Upper lobe of right lung (tissue), 1 donor: ENCODE data around the gene LRP2. TPM values are rescaled to one million over a fixed set of nuclear protein-coding genes. Genes with fewer than 3 reads are reported as not detected.
"Not testable (repeated sequence)": the region's sequence is repeated elsewhere in the genome, so short reads cannot be mapped to it uniquely, and the experiment has no call there.

ENCODE experiments used
- ATAC-seq: fragments of 200-7000 bp; cut with Tn5 transposase; one replicate; pipeline ENCODE4 v1.9.1; 2020; ENCODE audit warnings: mild to moderate bottlenecking, moderate library complexity
- DNase-seq: peaks from one replicate; pipeline ENCODE4 v3.0.0-alpha.2; 2020
- H3K27ac ChIP-seq: fragments of 200-600 bp; one replicate; pipeline ENCODE4 v1.8.0; 2022
- H3K27me3 ChIP-seq: fragments of 200-600 bp; one replicate; pipeline ENCODE4 v1.8.0; 2022; ENCODE audit warnings: mild to moderate bottlenecking
- H3K36me3 ChIP-seq: fragments of 200-600 bp; one replicate; pipeline ENCODE4 v1.8.0; 2022
- H3K4me1 ChIP-seq: fragments of 200-600 bp; one replicate; pipeline ENCODE4 v1.8.0; 2022
- H3K4me3 ChIP-seq: fragments of 200-600 bp; one replicate; pipeline ENCODE4 v1.8.0; 2022; ENCODE audit warnings: mild to moderate bottlenecking
- H3K9me3 ChIP-seq: fragments of 200-600 bp; one replicate; pipeline ENCODE4 v1.8.0; 2022
- CTCF ChIP-seq: fragments of 200-600 bp; IDR thresholded peaks from one replicate; pipeline ENCODE4 v1.8.0; 2022; ENCODE audit warnings: antibody characterized with exemption
- intact Hi-C: fragments of 100-400 bp; cut with DNase I; formaldehyde crosslinking; loops from one replicate; pipeline ENCODE4 v1.11.0; 2022
- total RNA-seq: library from RNA; stranded (reverse); fragmentation: NEBNext Ultra II Directional; extraction: Animal tissue kit (Norgen Biotek cat#: 25700); gene quantifications from one replicate; pipeline ENCODE4 v1.2.1, GENCODE V29; 2021
- donor health status: DM: no; HTN: yes; CAD: no; lungs with severe emphysema.

The LRP2 gene
- total RNA-seq, 1 donor from 2014 or later = 36.6 TPM

GRCh38 chr2:169141713-169142352 lies 220.5 kb downstream of the LRP2 start:
- no peaks in the 10 kb centered on the region for H3K4me1 ChIP-seq
- no peaks in the 10 kb centered on the region for H3K9me3 ChIP-seq
- DNase-seq = no peak
- intact Hi-C loops = no loop called here
- H3K27ac ChIP-seq = no peak overlapping the region
- peak; percentile 87 for ATAC-seq
- H3K36me3 ChIP-seq = no peaks in the 10 kb centered on the region
- no peak overlapping the region for H3K4me3 ChIP-seq
- no peaks in the 10 kb centered on the region for H3K27me3 ChIP-seq
- TF ChIP-seq CTCF = peak; percentile 80

GRCh38 chr2:169139993-169140767 lies 222.2 kb downstream of the LRP2 start:
- intact Hi-C loops = no loop called here
- no peaks in the 10 kb centered on the region for H3K36me3 ChIP-seq
- H3K27ac ChIP-seq = no peak overlapping the region
- H3K9me3 ChIP-seq = no peaks in the 10 kb centered on the region
- H3K27me3 ChIP-seq = no peaks in the 10 kb centered on the region
- ATAC-seq (no peak), DNase-seq (no peak)
- no peak for TF ChIP-seq CTCF
- no peaks in the 10 kb centered on the region for H3K4me1 ChIP-seq
- H3K4me3 ChIP-seq = no peak overlapping the region

- DNase-seq = no peak
- ATAC-seq = no peak
- no peaks in the 10 kb centered on the region for H3K36me3 ChIP-seq
- no peak for TF ChIP-seq CTCF
- intact Hi-C loops = no loop called here
- H3K27me3 ChIP-seq = no peaks in the 10 kb centered on the region
- no peak overlapping the region for H3K27ac ChIP-seq
- no peak overlapping the region for H3K4me3 ChIP-seq
- H3K4me1 ChIP-seq = no peaks in the 10 kb centered on the region
- H3K9me3 ChIP-seq = no peaks in the 10 kb centered on the region
Measured at GRCh38 chr2:169139145-169139544, 223.2 kb downstream of the LRP2 start.

GRCh38 chr2:169137924-169138323 lies 224.4 kb downstream of the LRP2 start:
- TF ChIP-seq CTCF = no peak
- intact Hi-C loops = no loop called here
- no peak for ATAC-seq

GRCh38 chr2:169136885-169137534 lies 225.3 kb downstream of the LRP2 start:
- H3K36me3 ChIP-seq = no peaks in the 10 kb centered on the region
- TF ChIP-seq CTCF = no peak
- ATAC-seq (no peak), DNase-seq (no peak)
- no peaks in the 10 kb centered on the region for H3K4me1 ChIP-seq
- intact Hi-C loops = no loop called here
- H3K4me3 ChIP-seq = no peak overlapping the region
- H3K27ac ChIP-seq = no peak overlapping the region
- no peaks in the 10 kb centered on the region for H3K27me3 ChIP-seq
- H3K9me3 ChIP-seq = no peaks in the 10 kb centered on the region

More at GRCh38 chr2:169137924-169138323, 224.4 kb downstream of the LRP2 start:
- Histone ChIP-seq H3K4me3 (no peak overlapping the region), H3K36me3 (no peaks in the 10 kb centered on the region), H3K4me1 (no peaks in the 10 kb centered on the region), H3K9me3 (no peaks in the 10 kb centered on the region), H3K27me3 (no peaks in the 10 kb centered on the region), H3K27ac (no peak overlapping the region)
- no peak for DNase-seq

- intact Hi-C loops, ATAC-seq, H3K4me1 ChIP-seq, H3K9me3 ChIP-seq, H3K27ac ChIP-seq, H3K36me3 ChIP-seq, DNase-seq, H3K4me3 ChIP-seq, H3K27me3 ChIP-seq: not testable (repeated sequence)
Measured at GRCh38 chr2:169136428-169136827, 225.9 kb downstream of the LRP2 start.

- H3K4me3 ChIP-seq, ATAC-seq, H3K27ac ChIP-seq, DNase-seq, H3K27me3 ChIP-seq, H3K9me3 ChIP-seq, H3K4me1 ChIP-seq, H3K36me3 ChIP-seq, intact Hi-C loops: not testable (repeated sequence)
Measured at GRCh38 chr2:169134272-169134671, 228.1 kb downstream of the LRP2 start.
